GM12872 (cell line): ENCODE data around the gene ADIRF.

Experiments used
- CTCF ChIP-seq: IDR thresholded peaks from 3 replicates; pipeline ENCODE4 v1.5.1; 2011; ENCODE audit warnings: low read depth, mild to moderate bottlenecking, low read length, moderate library complexity; ENCODE audit not compliant: insufficient read depth

The ADIRF gene

GRCh38 chr10:86952106-86952505 lies 16.2 kb upstream of the ADIRF start:
- TF ChIP-seq CTCF, result no peak

- TF ChIP-seq CTCF, result no peak
These were observed 14.3 kb upstream of the ADIRF start for GRCh38 chr10:86953747-86954680.

GRCh38 chr10:86954681-86955500 lies 13.4 kb upstream of the ADIRF start:
- TF ChIP-seq CTCF, result no peak

GRCh38 chr10:86955501-86956194 lies 12.6 kb upstream of the ADIRF start:
- TF ChIP-seq CTCF, result no peak

- TF ChIP-seq CTCF, result no peak
These were observed 12.0 kb upstream of the ADIRF start for GRCh38 chr10:86956195-86956847.

GRCh38 chr10:86956848-86957448 lies 11.3 kb upstream of the ADIRF start:
- TF ChIP-seq CTCF, result no peak
